ENCODE data around the gene GPR18. TPM values are rescaled to one million over a fixed set of nuclear protein-coding genes. Genes with fewer than 3 reads are reported as not detected.
A peak's percentile ranks its signal among the peaks of the same experiment; 100 is the strongest.

Gene GPR18
- total RNA-seq, 3 donors from 2014 or later, result 0.35 to 0.60 (median 0.46) TPM

DNA sequence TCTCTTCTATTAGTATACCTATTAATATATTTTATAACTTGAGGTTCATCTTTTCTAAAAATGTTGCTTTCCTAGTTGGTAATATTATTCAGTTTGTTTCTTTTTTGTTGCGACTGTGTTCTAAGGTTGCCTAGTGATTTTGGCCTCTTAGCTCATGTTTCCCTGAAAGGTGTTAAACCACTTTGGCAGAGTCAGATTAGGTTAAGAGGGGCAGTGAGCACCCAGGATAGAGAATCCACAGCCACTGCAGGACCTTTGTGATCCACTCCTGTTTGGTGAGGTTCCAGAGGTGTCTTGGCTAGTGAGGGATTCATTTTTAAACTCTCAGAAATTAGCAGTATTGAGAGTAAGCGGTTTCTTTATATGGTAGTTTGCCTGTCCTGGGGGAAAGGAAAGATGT, 14.9 kb upstream of the GPR18 start:
- Histone ChIP-seq H3K4me1 (ENCODE audit: low read depth) (no peaks in the 10 kb centered on the region), H3K9me3 (no peaks in the 10 kb centered on the region), H3K36me3 (ENCODE audit: low read depth) (no peaks in the 10 kb centered on the region), H3K4me3 (no peak overlapping the region)
- TF ChIP-seq, protein P1, sequence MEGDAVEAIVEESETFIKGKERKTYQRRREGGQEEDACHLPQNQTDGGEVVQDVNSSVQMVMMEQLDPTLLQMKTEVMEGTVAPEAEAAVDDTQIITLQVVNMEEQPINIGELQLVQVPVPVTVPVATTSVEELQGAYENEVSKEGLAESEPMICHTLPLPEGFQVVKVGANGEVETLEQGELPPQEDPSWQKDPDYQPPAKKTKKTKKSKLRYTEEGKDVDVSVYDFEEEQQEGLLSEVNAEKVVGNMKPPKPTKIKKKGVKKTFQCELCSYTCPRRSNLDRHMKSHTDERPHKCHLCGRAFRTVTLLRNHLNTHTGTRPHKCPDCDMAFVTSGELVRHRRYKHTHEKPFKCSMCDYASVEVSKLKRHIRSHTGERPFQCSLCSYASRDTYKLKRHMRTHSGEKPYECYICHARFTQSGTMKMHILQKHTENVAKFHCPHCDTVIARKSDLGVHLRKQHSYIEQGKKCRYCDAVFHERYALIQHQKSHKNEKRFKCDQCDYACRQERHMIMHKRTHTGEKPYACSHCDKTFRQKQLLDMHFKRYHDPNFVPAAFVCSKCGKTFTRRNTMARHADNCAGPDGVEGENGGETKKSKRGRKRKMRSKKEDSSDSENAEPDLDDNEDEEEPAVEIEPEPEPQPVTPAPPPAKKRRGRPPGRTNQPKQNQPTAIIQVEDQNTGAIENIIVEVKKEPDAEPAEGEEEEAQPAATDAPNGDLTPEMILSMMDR (IDR thresholded peaks at IDR 0.05), result no peak
- ATAC-seq (no peak), DNase-seq (no peak)
- intact Hi-C loops (cut with DNase I, micrococcal nuclease), result loop anchor here (5.0 to 10.0 kb wide), 2 partner anchors 162 to 164 kb away; no protein-coding TSS in a partner anchor

DNA sequence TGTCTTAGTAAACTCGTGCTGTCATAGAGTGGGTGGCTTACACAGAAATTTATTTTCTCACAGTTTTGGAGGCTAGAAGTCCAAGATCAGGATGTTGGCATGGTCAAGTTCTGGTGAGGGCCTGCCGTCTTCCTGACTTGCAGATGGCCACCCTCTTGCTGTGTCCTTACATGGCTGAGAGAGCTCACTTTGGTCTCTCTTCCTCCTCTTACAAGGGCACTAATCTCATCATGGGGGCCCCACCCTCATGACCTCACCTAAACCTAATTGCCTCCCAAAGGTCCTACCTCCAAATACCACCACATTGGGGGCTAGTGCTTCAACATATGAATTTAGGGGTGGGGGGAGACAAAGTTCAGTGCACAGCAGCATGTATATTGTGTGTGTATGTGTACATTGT, 14.3 kb upstream of the GPR18 start:
- DNase-seq (no peak), ATAC-seq (no peak)
- intact Hi-C loops (cut with DNase I, micrococcal nuclease), result loop anchor here (5.0 to 10.0 kb wide), 2 partner anchors 162 to 165 kb away; no protein-coding TSS in a partner anchor

DNA sequence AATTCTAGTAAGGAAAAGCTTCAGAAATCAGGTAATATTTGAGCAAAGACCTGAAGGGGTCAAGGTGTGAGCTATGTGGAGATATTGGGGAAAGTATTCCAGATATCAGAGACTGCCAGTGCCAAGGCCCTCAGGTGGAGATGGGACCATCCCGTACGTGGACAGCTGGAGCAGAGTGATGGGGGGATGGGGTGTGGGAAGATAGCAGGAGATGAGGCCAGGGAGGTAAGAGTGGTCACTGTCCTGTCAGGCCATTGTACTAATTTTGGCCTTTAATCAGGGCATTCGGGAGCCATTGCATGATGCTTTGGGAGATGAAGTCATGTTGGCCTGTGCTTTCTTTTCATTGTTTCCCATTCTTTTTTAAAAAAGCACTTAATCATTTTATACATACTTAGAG, 13.1 kb upstream of the GPR18 start:
- ATAC-seq (no peak), DNase-seq (no peak)
- intact Hi-C loops (cut with DNase I, micrococcal nuclease), result loop anchor here (5.0 to 10.0 kb wide), 2 partner anchors 164 to 166 kb away; no protein-coding TSS in a partner anchor
- TF ChIP-seq, protein P1 (IDR thresholded peaks at IDR 0.05), result no peak
- Histone ChIP-seq H3K36me3 (ENCODE audit: low read depth) (no peaks in the 10 kb centered on the region), H3K4me1 (ENCODE audit: low read depth) (no peaks in the 10 kb centered on the region), H3K9me3 (no peaks in the 10 kb centered on the region), H3K4me3 (no peak overlapping the region)

More for the DNA sequence above, 14.3 kb upstream of the GPR18 start:
- H3K9me3 ChIP-seq, result no peaks in the 10 kb centered on the region
- TF ChIP-seq, protein P1 (IDR thresholded peaks at IDR 0.05), result no peak
- no peaks in the 10 kb centered on the region for H3K4me1 ChIP-seq (ENCODE audit: low read depth)
- no peak overlapping the region for H3K4me3 ChIP-seq
- H3K36me3 ChIP-seq (ENCODE audit: low read depth), result no peaks in the 10 kb centered on the region

DNA sequence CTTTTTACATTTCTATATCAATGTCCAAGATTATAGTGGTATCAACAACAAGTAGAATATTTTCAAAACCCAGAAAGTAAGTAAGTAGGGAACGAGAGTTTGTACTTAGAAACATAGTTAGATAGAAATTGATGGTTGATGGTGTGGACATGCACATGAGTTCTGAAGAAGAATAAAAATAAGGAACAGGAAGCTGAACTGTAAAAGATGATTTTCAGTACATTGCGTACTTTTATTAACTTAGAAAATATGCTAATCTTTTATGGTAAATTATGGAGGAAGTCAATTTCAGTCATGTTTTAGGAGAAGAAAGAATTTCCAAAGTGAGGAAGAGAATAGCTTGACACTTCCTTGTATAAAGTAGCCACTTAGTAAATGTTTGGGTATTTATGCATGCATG, 12.3 kb upstream of the GPR18 start:
- intact Hi-C loops (cut with DNase I, micrococcal nuclease), result loop anchor here (5.0 to 10.0 kb wide), 2 partner anchors 164 to 167 kb away; no protein-coding TSS in a partner anchor
- H3K4me1 ChIP-seq (ENCODE audit: low read depth), result no peaks in the 10 kb centered on the region
- H3K9me3 ChIP-seq, result no peaks in the 10 kb centered on the region
- H3K4me3 ChIP-seq, result no peak overlapping the region
- no peaks in the 10 kb centered on the region for H3K36me3 ChIP-seq (ENCODE audit: low read depth)
- TF ChIP-seq, protein P1 (IDR thresholded peaks at IDR 0.05), result no peak
- DNase-seq, result no peak
- ATAC-seq, result no peak

DNA sequence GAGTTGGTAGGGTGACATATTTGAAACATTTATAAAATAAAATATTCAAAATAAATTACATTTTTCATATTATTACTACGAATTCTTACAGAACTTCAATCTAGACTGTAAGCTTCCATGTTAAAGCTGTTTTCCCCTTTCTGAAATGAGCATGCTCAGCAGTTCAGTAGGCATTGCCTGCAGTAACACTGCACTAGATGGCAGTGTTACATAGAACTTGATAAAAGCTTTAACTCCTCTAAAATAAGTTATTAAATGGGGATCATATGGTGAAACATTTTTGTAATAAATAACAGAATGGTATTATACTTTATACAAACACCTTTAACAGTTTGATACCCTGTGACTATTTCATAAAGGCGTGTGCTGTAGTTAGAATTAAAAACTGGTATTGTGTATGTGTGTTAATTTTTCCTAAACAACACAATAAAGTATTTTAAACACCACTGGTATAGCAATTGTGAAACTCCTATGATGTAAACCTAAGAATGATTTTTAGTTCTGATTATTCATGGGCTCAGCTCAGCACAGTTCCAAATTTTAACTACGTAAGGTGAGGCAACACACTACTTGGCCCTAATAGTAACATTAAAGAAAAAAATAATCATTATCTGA, 11.6 kb upstream of the GPR18 start:
- DNase-seq (peak in 1 of 3 donors; percentile 27), ATAC-seq (peak; percentile 77)
- Histone ChIP-seq H3K36me3 (ENCODE audit: low read depth) (no peaks in the 10 kb centered on the region), H3K4me1 (ENCODE audit: low read depth) (no peaks in the 10 kb centered on the region), H3K9me3 (no peaks in the 10 kb centered on the region), H3K4me3 (no peak overlapping the region)
- TF ChIP-seq, protein P1 (IDR thresholded peaks at IDR 0.05), result no peak
- intact Hi-C loops (cut with DNase I, micrococcal nuclease), result loop anchor here (5.0 to 10.0 kb wide), 3 partner anchors 92 to 168 kb away; no protein-coding TSS in a partner anchor
